PC-9 (cell line): ENCODE results near the gene ASCC3. TPM values are rescaled to one million over a fixed set of nuclear protein-coding genes. Genes with fewer than 3 reads are reported as not detected.

Source experiments
- BruUV-seq: library from RNA; stranded (reverse); fragments of 400-500 nt; replicated peaks from 2 replicates; lab custom pipeline; 2021; lab: Mats Ljungman, UMichigan
- CTCF ChIA-PET: fragments of 300-600 bp; sonication (Branson Sonifier 250); formaldehyde crosslinking; loops from one replicate; lab custom pipeline; 2022; ENCODE audit warnings: antibody characterized with exemption; lab: Charles Lee
- POLR2A ChIA-PET: fragments of 300-600 bp; sonication (Branson Sonifier 250); formaldehyde crosslinking; loops from one replicate; lab custom pipeline; 2022; ENCODE audit warnings: antibody characterized with exemption; ENCODE audit not compliant: unreplicated experiment; lab: Charles Lee
- DNase-seq, 2 experiments: peaks; one replicate each; pipeline versions ENCODE4 v3.0.0 to v3.0.0-alpha.2; 2015 to 2022; ENCODE audit warnings: mixed read lengths in 1 of 2
- H2AFZ ChIP-seq: fragments of 200-600 bp; sonication (generic); 2 replicates; pipeline ENCODE4 v1.8.1; 2017; ENCODE audit warnings: antibody characterized with exemption
- H3F3A ChIP-seq: fragments of 200-600 bp; sonication (generic); 2 replicates; pipeline ENCODE4 v1.8.1; 2017; ENCODE audit warnings: antibody characterized with exemption, mild to moderate bottlenecking, low read depth; ENCODE audit not compliant: insufficient read depth
- H3K27ac ChIP-seq: fragments of 200-600 bp; sonication (generic); 2 replicates; pipeline ENCODE4 v1.6.1; 2016; ENCODE audit warnings: mixed run types
- H3K27me3 ChIP-seq: fragments of 200-600 bp; sonication (generic); 2 replicates; pipeline ENCODE4 v1.6.1; 2016; ENCODE audit warnings: low read depth, mixed run types; ENCODE audit not compliant: insufficient read depth
- H3K36me3 ChIP-seq: fragments of 200-600 bp; sonication (generic); 2 replicates; pipeline ENCODE4 v1.6.1; 2016; ENCODE audit warnings: low read depth, mixed run types
- H3K4me1 ChIP-seq: fragments of 200-600 bp; sonication (generic); replicated peaks from 2 replicates; pipeline ENCODE4 v1.6.1; 2016; ENCODE audit warnings: mixed run types; ENCODE audit not compliant: insufficient read depth
- H3K4me2 ChIP-seq: fragments of 200-600 bp; sonication (generic); 2 replicates; pipeline ENCODE4 v1.6.1; 2017; ENCODE audit warnings: mixed run types
- H3K4me3 ChIP-seq: fragments of 200-600 bp; sonication (generic); 2 replicates; pipeline ENCODE4 v1.6.1; 2016; ENCODE audit warnings: mixed run types
- H3K79me2 ChIP-seq: fragments of 200-600 bp; sonication (generic); 2 replicates; pipeline ENCODE4 v1.6.1; 2017; ENCODE audit warnings: low read depth, mixed run types
- H3K9me2 ChIP-seq: fragments of 200-600 bp; sonication (generic); 2 replicates; pipeline ENCODE4 v1.8.1; 2017; ENCODE audit warnings: mild to moderate bottlenecking; ENCODE audit not compliant: insufficient read depth
- H3K9me3 ChIP-seq: fragments of 200-600 bp; sonication (generic); 2 replicates; pipeline ENCODE4 v1.8.1; 2016; ENCODE audit warnings: low read depth; ENCODE audit not compliant: insufficient read depth
- H4K20me1 ChIP-seq: fragments of 200-600 bp; sonication (generic); 2 replicates; pipeline ENCODE4 v1.8.1; 2017; ENCODE audit not compliant: insufficient read depth
- CTCF ChIP-seq: fragments of 200-600 bp; sonication (generic); conservative IDR thresholded peaks from 2 replicates; pipeline ENCODE4 v1.6.1; 2017; ENCODE audit warnings: mixed run types, antibody characterized with exemption, mild to moderate bottlenecking, moderate library complexity
- EZH2 ChIP-seq: fragments of 200-600 bp; sonication (generic); IDR thresholded peaks from 2 replicates; pipeline ENCODE4 v1.8.0; 2017; ENCODE audit warnings: antibody characterized with exemption, low read depth
- intact Hi-C: fragments of 100-400 bp; cut with micrococcal nuclease; formaldehyde crosslinking; loops from one replicate; pipeline ENCODE4 v1.10.0; 2022; ENCODE audit not compliant: unreplicated experiment
- total RNA-seq: library from RNA; stranded (reverse); gene quantifications from 2 replicates; pipeline ENCODE4 v1.2.3, GENCODE V29; 2021

Gene ASCC3
- total RNA-seq, 1 experiment from 2014 or later: 29.4 TPM

- H3K4me2 ChIP-seq: no peak overlapping the region
- H3K9me2 ChIP-seq: no peaks in the 10 kb centered on the region
- no peaks in the 10 kb centered on the region for H3K4me1 ChIP-seq
- intact Hi-C loops: no loop called here
- TF ChIP-seq CTCF: no peak
- no peak for TF ChIP-seq EZH2
- BruUV-seq: no TSS peak
- POLR2A ChIA-PET: no interaction called here
- 0 out of 2 replicates have a peak, but pooled peaks cover 4% of the 10 kb centered on the region for H3K9me3 ChIP-seq
- CTCF ChIA-PET: no interaction called here
- no peak overlapping the region for H3K27ac ChIP-seq
- no peak overlapping the region for H3K4me3 ChIP-seq
- no peak for DNase-seq
- no peak overlapping the region for H2AFZ ChIP-seq
- peaks cover 29% of the 10 kb centered on the region for H3K79me2 ChIP-seq
- no peaks in the 10 kb centered on the region for H4K20me1 ChIP-seq
- H3K36me3 ChIP-seq: no peaks in the 10 kb centered on the region
- no peaks in the 10 kb centered on the region for H3K27me3 ChIP-seq
- H3F3A ChIP-seq: no peaks in the 10 kb centered on the region
Measured at GRCh38 chr6:100818066-100818465, 63.1 kb downstream of the ASCC3 start.

GRCh38 chr6:100810015-100810414, 71.1 kb downstream of the ASCC3 start:
- no peak for TF ChIP-seq EZH2
- TF ChIP-seq CTCF: no peak
- peaks cover 13% of the 10 kb centered on the region; the same call in 1 of the 2 replicates for H3K36me3 ChIP-seq
- ChIA-PET POLR2A (no interaction called here), CTCF (no interaction called here)
- BruUV-seq: no TSS peak
- H3K9me3 ChIP-seq: no peaks in the 10 kb centered on the region
- H3K4me1 ChIP-seq: no peaks in the 10 kb centered on the region
- H4K20me1 ChIP-seq: no peaks in the 10 kb centered on the region
- no peak overlapping the region for H3K4me2 ChIP-seq
- H3F3A ChIP-seq: 0 out of 2 replicates have a peak, but pooled peaks cover 4% of the 10 kb centered on the region
- H3K27me3 ChIP-seq: no peaks in the 10 kb centered on the region
- H2AFZ ChIP-seq: no peak overlapping the region
- no peak overlapping the region for H3K27ac ChIP-seq
- no peaks in the 10 kb centered on the region for H3K9me2 ChIP-seq
- peaks cover 2% of the 10 kb centered on the region; the same call in 1 of the 2 replicates for H3K79me2 ChIP-seq
- intact Hi-C loops: no loop called here
- no peak overlapping the region for H3K4me3 ChIP-seq
- no peak for DNase-seq

GRCh38 chr6:100809346-100809745, 71.8 kb downstream of the ASCC3 start:
- Histone ChIP-seq H3K27me3 (no peaks in the 10 kb centered on the region), H3K4me1 (no peaks in the 10 kb centered on the region), H3K27ac (no peak overlapping the region), H4K20me1 (no peaks in the 10 kb centered on the region), H3K9me3 (no peaks in the 10 kb centered on the region), H3K9me2 (no peaks in the 10 kb centered on the region), H3K79me2 (no peaks in the 10 kb centered on the region), H3K4me3 (no peak overlapping the region), H3F3A (0 out of 2 replicates have a peak, but pooled peaks cover 4% of the 10 kb centered on the region), H3K36me3 (peaks cover 14% of the 10 kb centered on the region; the same call in 1 of the 2 replicates), H3K4me2 (no peak overlapping the region), H2AFZ (no peak overlapping the region)
- TF ChIP-seq CTCF (no peak), EZH2 (no peak)
- intact Hi-C loops: no loop called here
- POLR2A ChIA-PET: no interaction called here
- no TSS peak for BruUV-seq
- DNase-seq: no peak
- CTCF ChIA-PET: no interaction called here
